LNCaP clone FGC (cell line): ENCODE results near the gene ZBED1.
"Not testable (repeated sequence)": the region's sequence is repeated elsewhere in the genome, so short reads cannot be mapped to it uniquely, and the experiment has no call there.

Experiments
- DNase-seq: peaks from one replicate; pipeline ENCODE4 v3.0.0-alpha.2; 2011; ENCODE audit warnings: low read depth
- H3K4me3 ChIP-seq: 2 replicates; pipeline ENCODE4 v1.5.1; 2011; ENCODE audit warnings: mild to moderate bottlenecking, low read depth, low read length, control low read depth
- TF ChIP-seq, protein P1 (sequence below): IDR thresholded peaks from 2 replicates; pipeline ENCODE4 v1.5.1; 2012; ENCODE audit warnings: mild to moderate bottlenecking; ENCODE audit not compliant: control insufficient read depth, insufficient read depth; ENCODE audit errors: extremely low read depth

The ZBED1 gene

DNA sequence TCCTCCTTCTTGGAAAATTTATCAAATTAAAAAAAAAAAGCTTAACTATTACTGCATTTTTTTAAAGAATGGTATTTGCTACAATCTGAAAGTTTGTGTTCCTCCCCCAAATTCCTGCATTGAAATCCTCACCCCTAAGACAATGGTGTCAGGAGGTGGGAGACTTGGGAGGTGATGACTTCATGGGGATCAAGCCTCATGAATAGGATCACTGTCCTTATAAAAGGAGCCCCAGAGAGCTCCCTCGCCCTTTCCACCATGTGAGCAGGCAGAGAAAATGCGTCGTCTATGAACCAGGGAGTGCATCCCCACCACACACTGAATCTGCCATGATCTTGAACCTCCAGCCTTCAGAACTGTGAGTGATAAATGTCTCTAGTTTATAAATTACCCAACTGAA lies 38.0 kb downstream of the ZBED1 start:
- TF ChIP-seq, protein P1, sequence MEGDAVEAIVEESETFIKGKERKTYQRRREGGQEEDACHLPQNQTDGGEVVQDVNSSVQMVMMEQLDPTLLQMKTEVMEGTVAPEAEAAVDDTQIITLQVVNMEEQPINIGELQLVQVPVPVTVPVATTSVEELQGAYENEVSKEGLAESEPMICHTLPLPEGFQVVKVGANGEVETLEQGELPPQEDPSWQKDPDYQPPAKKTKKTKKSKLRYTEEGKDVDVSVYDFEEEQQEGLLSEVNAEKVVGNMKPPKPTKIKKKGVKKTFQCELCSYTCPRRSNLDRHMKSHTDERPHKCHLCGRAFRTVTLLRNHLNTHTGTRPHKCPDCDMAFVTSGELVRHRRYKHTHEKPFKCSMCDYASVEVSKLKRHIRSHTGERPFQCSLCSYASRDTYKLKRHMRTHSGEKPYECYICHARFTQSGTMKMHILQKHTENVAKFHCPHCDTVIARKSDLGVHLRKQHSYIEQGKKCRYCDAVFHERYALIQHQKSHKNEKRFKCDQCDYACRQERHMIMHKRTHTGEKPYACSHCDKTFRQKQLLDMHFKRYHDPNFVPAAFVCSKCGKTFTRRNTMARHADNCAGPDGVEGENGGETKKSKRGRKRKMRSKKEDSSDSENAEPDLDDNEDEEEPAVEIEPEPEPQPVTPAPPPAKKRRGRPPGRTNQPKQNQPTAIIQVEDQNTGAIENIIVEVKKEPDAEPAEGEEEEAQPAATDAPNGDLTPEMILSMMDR = no peak
- no peak overlapping the region for H3K4me3 ChIP-seq
- no peak for DNase-seq

DNA sequence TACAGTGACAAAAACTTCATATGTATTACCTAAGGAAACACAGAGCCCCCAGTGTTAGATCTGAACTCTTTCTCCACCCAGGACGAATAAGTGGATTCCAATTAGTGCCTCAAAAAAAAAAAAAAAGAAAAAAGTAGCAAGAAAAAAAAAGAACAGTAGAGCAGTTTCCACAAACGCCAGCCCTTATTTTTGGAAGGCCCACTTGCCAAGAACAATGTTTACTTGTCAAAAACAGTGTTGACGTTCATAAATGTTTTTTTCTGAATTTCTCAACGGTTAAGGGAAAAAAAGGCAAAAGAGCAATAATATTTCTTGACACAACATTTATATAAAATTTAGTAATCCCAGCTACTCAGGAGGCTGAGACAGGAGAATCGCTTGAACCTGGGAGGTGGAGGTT lies 38.7 kb downstream of the ZBED1 start:
- TF ChIP-seq, protein P1 = no peak
- DNase-seq = no peak
- H3K4me3 ChIP-seq = no peak overlapping the region

- no peak for DNase-seq
- TF ChIP-seq, protein P1 = no peak
- H3K4me3 ChIP-seq = no peak overlapping the region
Observed at GRCh38 chrX:2461711-2462016, 39.1 kb downstream of the ZBED1 start.

DNA sequence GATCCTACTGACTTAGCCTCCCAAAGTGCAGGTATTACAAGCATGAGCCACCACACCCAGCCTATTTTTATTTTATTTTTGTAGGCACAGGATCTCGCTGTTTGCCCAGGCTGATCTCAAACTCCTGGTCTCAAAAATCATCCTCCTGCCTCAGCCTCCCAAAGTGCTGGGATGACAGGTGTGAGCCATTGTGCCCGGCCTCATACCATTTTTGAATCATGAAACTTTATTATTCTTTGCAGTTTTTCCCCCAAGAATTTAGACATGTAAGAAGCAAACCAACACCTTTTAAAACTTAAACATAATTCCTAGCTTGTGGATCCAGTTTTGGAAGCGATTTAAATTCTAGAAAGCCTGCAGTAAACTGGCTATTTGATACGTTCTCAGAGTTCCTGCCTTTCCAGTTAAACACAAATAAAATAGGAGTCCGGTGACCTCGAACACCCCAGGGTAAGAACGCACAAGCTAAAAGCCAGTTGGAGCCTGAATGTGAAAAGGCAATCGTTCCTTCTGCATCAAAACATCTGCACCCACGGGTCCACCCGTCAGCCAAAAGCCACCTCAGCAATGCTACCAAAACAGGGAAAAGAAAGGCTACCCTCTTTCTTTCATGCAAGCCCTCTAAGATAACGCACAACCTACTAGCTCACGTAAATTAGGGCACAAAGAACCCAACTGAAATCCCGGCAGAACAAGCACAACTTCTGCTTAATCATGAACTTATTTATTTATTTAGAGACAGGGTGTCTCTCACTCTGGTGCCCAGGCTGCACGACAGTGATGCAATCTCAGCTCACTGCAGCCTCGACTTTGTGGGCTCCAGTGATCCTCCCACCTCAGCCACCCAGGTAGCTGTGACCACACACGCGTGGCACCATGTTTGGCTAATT lies 39.7 kb downstream of the ZBED1 start:
- H3K4me3 ChIP-seq, DNase-seq: not testable (repeated sequence)

GRCh38 chrX:2460048-2460447 lies 40.7 kb downstream of the ZBED1 start:
- H3K4me3 ChIP-seq, DNase-seq: not testable (repeated sequence)

- TF ChIP-seq, protein P1 = no peak
- H3K4me3 ChIP-seq = no peak overlapping the region
- DNase-seq = no peak
Observed at GRCh38 chrX:2458309-2458708, 42.5 kb downstream of the ZBED1 start.

GRCh38 chrX:2457289-2458133 lies 43.3 kb downstream of the ZBED1 start:
- DNase-seq = no peak
- no peak overlapping the region for H3K4me3 ChIP-seq
- TF ChIP-seq, protein P1 = no peak

GRCh38 chrX:2456091-2456490 lies 44.7 kb downstream of the ZBED1 start:
- not testable (repeated sequence) for DNase-seq

DNA sequence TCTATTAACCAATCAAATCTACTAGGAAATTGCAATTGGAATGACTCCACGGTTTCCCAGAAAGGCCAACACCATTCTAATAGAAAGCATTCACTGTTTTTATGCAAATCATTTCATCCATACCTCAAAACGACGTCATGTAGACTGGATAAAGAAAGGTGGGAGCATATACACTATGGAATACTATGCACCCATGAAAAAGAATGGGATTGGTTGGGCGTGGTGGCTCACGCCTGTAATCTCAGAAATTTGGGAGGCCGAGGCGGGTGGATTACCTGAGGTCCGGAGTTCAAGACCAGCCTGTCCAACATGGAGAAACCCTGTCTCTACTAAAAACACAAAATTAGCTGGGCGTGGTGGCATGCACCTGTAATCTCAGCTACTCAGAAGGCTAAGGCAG lies 46.2 kb downstream of the ZBED1 start:
- not testable (repeated sequence) for H3K4me3 ChIP-seq, DNase-seq

More at GRCh38 chrX:2456091-2456490, 44.7 kb downstream of the ZBED1 start:
- not testable (repeated sequence) for H3K4me3 ChIP-seq
